ENCODE measurements around the gene RSPH9.
"Not testable (repeated sequence)": the region's sequence is repeated elsewhere in the genome, so short reads cannot be mapped to it uniquely, and the experiment has no call there.

RSPH9 gene

GRCh38 chr6:43629505-43630300, 15.1 kb upstream of the RSPH9 start:
- peak; percentile 99 for DNase-seq

GRCh38 chr6:43630980-43631619, 13.7 kb upstream of the RSPH9 start:
- DNase-seq, result no peak

GRCh38 chr6:43633002-43633401, 11.8 kb upstream of the RSPH9 start:
- DNase-seq, result not testable (repeated sequence)

- DNase-seq, result no peak
Observed at GRCh38 chr6:43634702-43635303, 10.0 kb upstream of the RSPH9 start.

- peak; percentile 90 for DNase-seq
Observed at GRCh38 chr6:43635387-43636307, 9.2 kb upstream of the RSPH9 start, which contains the start of gene MAD2L1BP. MAD2L1BP (plus strand) TSS chr6:43635840; CDS start chr6:43635876, 36 bp downstream.

- peak; percentile 24 for DNase-seq
Observed at GRCh38 chr6:43636308-43636659, 8.6 kb upstream of the RSPH9 start.

GRCh38 chr6:43639984-43640800, 4.6 kb upstream of the RSPH9 start:
- DNase-seq, result no peak

- DNase-seq, result no peak
Observed at GRCh38 chr6:43645613-43645964, 753 bp downstream of the RSPH9 start.

GRCh38 chr6:43647613-43648012, 2.8 kb downstream of the RSPH9 start:
- no peak for DNase-seq

GRCh38 chr6:43648248-43648647, 3.4 kb downstream of the RSPH9 start:
- no peak for DNase-seq

GRCh38 chr6:43652822-43653221, 8.0 kb downstream of the RSPH9 start:
- DNase-seq, result not testable (repeated sequence)

- DNase-seq, result no peak
Observed at GRCh38 chr6:43657221-43657802, 12.5 kb downstream of the RSPH9 start.

GRCh38 chr6:43658161-43658560, 13.3 kb downstream of the RSPH9 start:
- no peak for DNase-seq

GRCh38 chr6:43662948-43663347, 18.1 kb downstream of the RSPH9 start:
- DNase-seq, result not testable (repeated sequence)

- peak; percentile 36 for DNase-seq
Observed at GRCh38 chr6:43665376-43665775, 20.5 kb downstream of the RSPH9 start.

GRCh38 chr6:43666196-43666920, 21.5 kb downstream of the RSPH9 start:
- peak; percentile 35 for DNase-seq

GRCh38 chr6:43667245-43668150, 22.7 kb downstream of the RSPH9 start:
- peak; percentile 87 for DNase-seq

GRCh38 chr6:43668151-43669028, 23.6 kb downstream of the RSPH9 start:
- peak; percentile 75 for DNase-seq

All from RPMI8226 (cell line).